HepG2 (cell line): ENCODE measurements around the gene PEX10. TPM values are rescaled to one million over a fixed set of nuclear protein-coding genes. Genes with fewer than 3 reads are reported as not detected.

Experiments used
- E2F1 ChIP-seq: sonication (generic); formaldehyde crosslinking; IDR thresholded peaks from 2 replicates; pipeline ENCODE4 v1.5.0; 2020; ENCODE audit warnings: missing genetic modification reagents
- GABPB1 ChIP-seq: IDR thresholded peaks from 2 replicates; pipeline ENCODE4 v1.6.1; 2016; ENCODE audit warnings: mild to moderate bottlenecking, missing genetic modification reagents, moderate library complexity, missing compliant biosample characterization
- IRF9 ChIP-seq: sonication (generic); formaldehyde crosslinking; IDR thresholded peaks from 2 replicates; pipeline ENCODE4 v1.8.0; 2022; ENCODE audit warnings: missing genetic modification reagents, mild to moderate bottlenecking, borderline replicate concordance
- SAP130 ChIP-seq: IDR thresholded peaks from 2 replicates; pipeline ENCODE4 v1.6.1; 2016; ENCODE audit warnings: low read depth
- TGIF2 ChIP-seq: IDR thresholded peaks from 2 replicates; pipeline ENCODE4 v1.6.1; 2016; ENCODE audit warnings: control low read depth, missing compliant biosample characterization
- ZBTB33 ChIP-seq: sonication (generic); formaldehyde crosslinking; IDR thresholded peaks from 2 replicates; pipeline ENCODE4 v1.4.0; 2020; ENCODE audit warnings: missing genetic modification reagents
- polyA plus RNA-seq, 8 experiments: library from polyadenylated mRNA; depleted of rRNA in 3 of 8; stranded (reverse) in 7 of 8; unstranded in 1 of 8; fragments of >200 nt; fragmentation: Illumina TruSeq in 4 of 8; extraction: Trizol in 4 of 8; gene quantifications; 2 replicates each; pipeline versions ENCODE4 v1.2.1 to v1.2.3, GENCODE V29; 2011 to 2016; ENCODE audit warnings: low read depth in 4 of 8, missing spikeins in 1 of 8, mixed read lengths in 1 of 8; ENCODE audit not compliant: insufficient read depth in 1 of 8
- total RNA-seq, 5 experiments: library from RNA; depleted of rRNA; stranded (reverse); fragments of >200 nt; fragmentation: Illumina TruSeq; extraction: Trizol; gene quantifications; 2 replicates each; pipeline ENCODE4 v1.2.3, GENCODE V29; 2016; ENCODE audit warnings: low read depth in 1 of 5

PEX10 gene
- total and polyA plus RNA-seq, 2 of the 13 experiments (the other 11 are each of a cell fraction or from before 2014, with no cell fraction given) = 16.1 to 39.6 TPM

GRCh38 chr1:2381741-2382620 lies 30.4 kb downstream of the PEX10 start (continued):
- peak; percentile 61 for TF ChIP-seq ZBTB33 (CRISPR knock-in tag)
- TF ChIP-seq IRF9 (CRISPR knock-in tag) = 0 out of 2 replicates have a peak, but pooled peaks have one; percentile 49
- TF ChIP-seq E2F1 (CRISPR knock-in tag) = no peak
- TF ChIP-seq GABPB1 = peak; percentile 56; the same call in 1 of the 2 replicates
- TF ChIP-seq TGIF2 (CRISPR knock-in tag) = 0 out of 2 replicates have a peak, but pooled peaks have one; percentile 54
- TF ChIP-seq SAP130 = peak; percentile 43; the same call in 1 of the 2 replicates
